Kidney tubule cell (primary cell): ENCODE results near the gene FBXO46.
"Not testable (repeated sequence)": the region's sequence is repeated elsewhere in the genome, so short reads cannot be mapped to it uniquely, and the experiment has no call there.

ENCODE experiments used
- DNase-seq: peaks from one replicate; pipeline ENCODE4 v3.0.0-alpha.2; 2018; ENCODE audit warnings: low spot score

The FBXO46 gene

GRCh38 chr19:45728683-45729082 is 2.0 kb downstream of the FBXO46 start:
- DNase-seq = peak; percentile 12

- not testable (repeated sequence) for DNase-seq
Measured at GRCh38 chr19:45720065-45720464, 10.6 kb downstream of the FBXO46 start.

- DNase-seq = no peak
Measured at GRCh38 chr19:45717983-45718650, 12.6 kb downstream of the FBXO46 start.

- peak; percentile 99 for DNase-seq
Measured at GRCh38 chr19:45717131-45717982, 13.3 kb downstream of the FBXO46 start.

- DNase-seq = peak; percentile 60
Measured at GRCh38 chr19:45716359-45717130, 14.2 kb downstream of the FBXO46 start.

DNA sequence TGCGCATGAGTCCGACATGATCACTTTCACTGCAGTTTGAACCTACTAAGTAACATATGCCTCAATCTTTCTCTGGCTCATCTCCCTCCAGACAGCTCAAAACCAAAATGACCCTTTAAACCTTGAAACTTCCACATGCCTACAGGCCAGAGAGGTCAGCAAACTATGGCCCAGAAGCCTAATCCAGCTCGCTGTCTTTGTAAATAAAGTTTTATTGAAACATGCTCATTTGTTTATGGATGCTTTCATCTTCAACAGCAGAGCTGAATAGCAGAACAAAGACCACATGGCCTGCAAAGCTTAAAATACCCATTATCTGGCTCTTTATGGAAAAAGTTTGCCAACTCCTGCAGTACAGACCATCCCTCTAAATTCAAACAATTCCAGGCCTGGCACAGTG is 15.6 kb downstream of the FBXO46 start:
- DNase-seq = no peak

DNA sequence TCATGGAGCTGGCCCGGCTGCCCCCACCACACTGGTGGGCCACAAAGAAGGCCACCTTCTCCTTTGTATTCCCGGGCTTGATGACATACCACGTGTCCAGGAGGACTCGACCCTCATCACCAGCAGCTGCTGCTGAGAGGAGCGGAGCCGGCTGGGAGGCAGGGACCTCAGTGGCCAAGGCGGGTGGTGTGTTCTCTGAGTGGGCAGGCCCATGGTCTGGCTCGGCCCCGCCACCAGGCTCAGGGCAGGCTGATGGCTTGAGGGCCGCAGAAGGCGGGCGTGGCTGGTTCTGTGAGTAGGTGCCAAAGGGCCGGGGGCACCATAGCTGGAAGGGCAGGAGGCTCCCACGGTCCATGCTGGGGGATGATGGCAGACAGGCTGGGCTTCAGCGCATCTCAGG is 17.6 kb downstream of the FBXO46 start:
- no peak for DNase-seq

- DNase-seq = no peak
Measured at GRCh38 chr19:45712699-45713067, 18.0 kb downstream of the FBXO46 start.

DNA sequence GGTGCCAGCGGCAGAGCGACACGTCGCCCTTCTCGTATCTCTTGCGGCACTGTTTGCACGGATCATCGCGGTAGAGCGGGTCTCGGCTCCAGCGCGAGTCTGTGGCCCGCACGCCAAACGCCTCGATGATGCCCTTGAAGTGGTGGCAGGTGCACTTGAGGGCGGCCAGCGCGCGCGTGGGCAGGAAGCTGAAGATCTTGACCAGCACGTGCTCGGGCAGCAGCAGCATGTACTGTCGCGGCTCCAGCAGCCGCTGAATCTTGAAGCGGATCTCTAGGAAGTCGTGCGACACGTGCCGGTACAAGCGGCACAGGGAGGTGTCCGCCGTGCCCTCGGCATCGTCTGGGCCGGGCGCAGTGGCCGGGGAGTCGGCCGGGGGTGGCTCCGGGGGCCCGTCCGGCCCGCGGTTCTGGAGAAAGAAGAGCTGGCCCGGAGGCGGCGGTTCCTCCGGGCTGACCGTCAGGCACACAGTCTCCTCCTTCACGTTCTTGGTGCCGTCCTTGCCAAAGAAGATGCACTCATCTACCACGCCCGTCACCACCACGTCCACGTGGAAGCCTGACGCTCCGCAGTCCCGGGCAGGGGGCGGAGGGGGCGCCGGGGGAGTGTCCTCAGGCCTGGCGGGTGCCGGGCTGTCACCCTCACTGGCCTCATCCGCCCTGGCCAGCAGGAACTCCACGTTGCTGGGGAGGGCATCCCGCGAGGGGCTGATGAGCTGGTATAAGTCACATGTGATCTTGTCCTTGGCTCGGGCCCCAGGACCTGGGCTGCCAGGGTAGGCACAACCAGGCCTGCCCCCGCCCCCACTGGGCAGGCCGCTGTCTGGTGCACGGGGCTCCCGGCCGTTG is 18.6 kb downstream of the FBXO46 start:
- DNase-seq = no peak

- DNase-seq = no peak
Measured at GRCh38 chr19:45710356-45711130, 20.2 kb downstream of the FBXO46 start.

GRCh38 chr19:45705710-45706415 is 24.8 kb downstream of the FBXO46 start:
- no peak for DNase-seq

DNA sequence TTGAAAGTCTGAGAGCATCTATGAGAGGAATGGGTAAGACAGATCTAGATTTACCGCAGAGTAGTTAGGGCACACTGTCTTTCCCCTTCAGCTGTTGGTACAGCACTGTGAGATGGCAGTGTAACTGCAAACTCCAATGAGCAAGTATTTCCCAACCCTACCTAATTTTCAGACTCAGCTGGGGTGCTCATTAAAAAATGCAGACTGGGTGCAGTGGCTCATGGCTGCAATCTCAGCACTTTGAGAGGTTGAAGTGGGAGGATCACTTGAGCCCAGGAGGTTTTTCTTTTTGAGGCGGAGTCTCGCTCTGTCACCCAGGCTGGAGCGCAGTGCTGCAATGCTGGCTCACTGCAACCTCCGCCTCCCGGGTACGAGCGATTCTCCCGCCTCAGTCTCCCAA is 25.6 kb downstream of the FBXO46 start:
- DNase-seq = no peak

DNA sequence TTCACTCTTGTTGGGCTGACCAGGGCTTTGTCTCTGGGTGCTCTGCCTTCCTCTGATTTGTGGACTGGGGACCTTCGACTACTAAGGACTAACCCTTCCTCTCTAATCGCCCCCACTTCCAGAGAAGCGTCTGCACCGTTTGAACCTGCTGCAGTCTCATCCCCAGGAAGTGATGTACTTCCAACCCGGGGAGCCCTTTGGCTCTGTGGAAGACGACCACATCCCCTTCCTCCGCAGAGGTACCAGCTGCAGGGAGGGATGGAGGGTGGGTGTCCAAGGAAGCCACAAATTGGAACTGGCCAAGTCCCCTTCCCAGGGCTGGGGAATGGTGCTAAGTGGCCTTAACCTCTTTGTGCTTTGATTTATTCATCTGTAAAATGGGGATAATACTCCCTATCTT is 29.0 kb downstream of the FBXO46 start:
- no peak for DNase-seq

DNA sequence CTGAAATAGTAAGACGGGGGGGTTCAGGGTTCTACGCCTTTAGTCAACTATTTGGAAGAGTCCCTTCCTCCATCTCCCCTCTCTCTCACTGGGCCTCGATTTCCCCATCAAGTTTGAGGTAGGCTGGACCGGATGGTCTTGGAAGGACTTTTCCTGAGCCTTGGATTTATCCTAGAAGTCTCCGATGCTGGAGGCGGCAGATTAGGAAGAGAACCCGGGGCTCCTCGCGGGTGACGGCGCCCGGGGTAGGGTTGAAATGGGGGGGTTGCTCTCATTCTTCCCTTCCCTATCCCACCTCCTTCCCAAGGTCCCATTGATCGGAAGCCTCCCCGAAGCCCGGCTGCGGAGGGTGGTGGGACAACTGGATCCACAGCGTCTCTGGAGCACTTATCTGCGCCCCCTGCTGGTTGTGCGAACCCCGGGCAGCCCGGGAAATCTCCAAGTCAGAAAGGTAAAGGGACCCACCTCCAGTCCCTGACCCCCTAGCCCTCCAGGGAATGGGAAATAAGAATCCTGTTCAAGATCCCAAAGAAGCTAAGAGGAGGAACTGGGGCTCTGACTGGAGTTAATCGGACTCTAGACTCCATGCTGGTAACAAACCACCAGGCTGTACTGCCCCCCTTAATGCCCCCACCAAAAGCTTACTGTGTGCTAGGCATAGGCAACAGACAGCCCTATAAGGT is 37.4 kb downstream of the FBXO46 start:
- DNase-seq = peak; percentile 74

- DNase-seq = peak; percentile 100
Measured at GRCh38 chr19:45692187-45693105, 38.2 kb downstream of the FBXO46 start, which contains the start of gene QPCTL. QPCTL (plus strand) TSS chr19:45692666; CDS start chr19:45692704, 38 bp downstream.

GRCh38 chr19:45691516-45692186 is 39.0 kb downstream of the FBXO46 start, which contains the start of gene SNRPD2:
SNRPD2 (minus strand) TSS chr19:45691953; CDS start chr19:45691888, 65 bp downstream.
- peak; percentile 96 for DNase-seq

- no peak for DNase-seq
Measured at GRCh38 chr19:45687599-45687998, 43.1 kb downstream of the FBXO46 start.

DNA sequence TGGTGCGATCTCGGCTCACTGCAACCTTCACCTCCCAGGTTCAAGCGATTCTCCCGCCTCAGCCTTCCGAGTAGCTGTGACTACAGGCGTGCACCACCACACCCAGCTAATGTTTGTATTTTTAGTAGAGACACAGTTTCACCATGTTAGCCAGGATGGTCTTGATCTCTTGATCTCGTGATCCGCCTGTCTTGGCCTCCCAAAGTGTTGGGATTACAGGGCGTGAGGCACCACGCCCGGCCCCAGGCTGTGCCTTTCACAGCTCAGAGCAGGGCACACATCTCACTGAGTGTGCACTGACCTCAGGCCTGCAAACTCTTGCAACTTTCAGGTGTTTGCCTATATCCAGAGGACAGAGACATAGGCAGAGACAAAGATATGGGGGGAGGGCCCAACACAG is 45.7 kb downstream of the FBXO46 start:
- not testable (repeated sequence) for DNase-seq
